Neural cell (in vitro differentiated cells): ENCODE results near the gene CYP3A7.

Source experiments
- CTCF ChIP-seq: fragments of 450-650 bp; IDR thresholded peaks from 2 replicates; pipeline ENCODE4 v1.5.1; 2014; ENCODE audit warnings: antibody characterized with exemption, mild to moderate bottlenecking, moderate library complexity; ENCODE audit not compliant: poor library complexity, severe bottlenecking
- EP300 ChIP-seq: fragments of 450-650 bp; conservative IDR thresholded peaks from 2 replicates; pipeline ENCODE4 v1.6.1; 2014; ENCODE audit warnings: antibody characterized with exemption, mild to moderate bottlenecking, moderate library complexity; ENCODE audit not compliant: poor library complexity, severe bottlenecking
- EZH2 ChIP-seq: fragments of 200-600, 300-800 bp; shearing (Covaris generic), sonication (generic); IDR thresholded peaks from 2 replicates; pipeline ENCODE4 v1.6.1; 2014; ENCODE audit warnings: antibody characterized with exemption, low read length, borderline replicate concordance, mild to moderate bottlenecking; ENCODE audit not compliant: insufficient read depth, poor library complexity, severe bottlenecking
- POLR2AphosphoS5 ChIP-seq: IDR thresholded peaks from 2 replicates; pipeline ENCODE4 v1.6.1; 2012
- REST ChIP-seq: IDR thresholded peaks from 2 replicates; pipeline ENCODE4 v1.6.1; 2012; ENCODE audit warnings: borderline replicate concordance
- TAF1 ChIP-seq: IDR thresholded peaks from 2 replicates; pipeline ENCODE4 v1.6.1; 2012; ENCODE audit warnings: low read depth

- TF ChIP-seq EZH2 (no peak), POLR2AphosphoS5 (no peak), CTCF (no peak), EP300 (no peak), REST (no peak), TAF1 (no peak)
Measured at GRCh38 chr7:99730238-99730810, 4.7 kb downstream of the CYP3A7 start.
